Endothelial cell of umbilical vein (primary cell): ENCODE results near the gene APRT. TPM values are rescaled to one million over a fixed set of nuclear protein-coding genes. Genes with fewer than 3 reads are reported as not detected.

Source experiments
- BruUV-seq: library from RNA; stranded (reverse); fragments of 400-500 nt; replicated peaks from 2 replicates; lab custom pipeline; 2021; lab: Mats Ljungman, UMichigan
- CTCF ChIA-PET: fragments of 300-600, 350-600 bp; sonication (Branson Sonifier 250); formaldehyde crosslinking; loops from one replicate; lab custom pipeline; 2021; ENCODE audit warnings: antibody characterized with exemption, inconsistent platforms; lab: Charles Lee
- POLR2A ChIA-PET: fragments of 300-600, 350-600 bp; sonication (Branson Sonifier 250); formaldehyde crosslinking; loops from one replicate; lab custom pipeline; 2021; ENCODE audit warnings: antibody characterized with exemption, inconsistent platforms; lab: Charles Lee
- DNase-seq: peaks from one replicate; pipeline ENCODE4 v3.0.0-alpha.2; 2011; ENCODE audit warnings: low read depth, low spot score
- FAIRE-seq: peaks from 2 replicates; lab custom pipeline; 2011; peaks lifted over from hg19 to GRCh38; lab: Jason Lieb, UNC
- H2AFZ ChIP-seq: 2 replicates; pipeline ENCODE4 v1.6.0; 2012; ENCODE audit warnings: low read depth, low read length, control low read depth, inconsistent platforms
- H3K27ac ChIP-seq: 2 replicates; pipeline ENCODE4 v1.5.1; 2011; ENCODE audit warnings: low read depth, mild to moderate bottlenecking, control low read depth, low read length, moderate library complexity; ENCODE audit not compliant: insufficient read depth
- H3K27me3 ChIP-seq, 2 experiments: 2 replicates each; pipeline versions ENCODE4 v1.6.0 to v1.6.1; 2011; ENCODE audit warnings: low read length in 2 of 2, mixed read lengths in 1 of 2; ENCODE audit not compliant: control insufficient read depth in 2 of 2, insufficient read depth in 2 of 2
- H3K36me3 ChIP-seq, 2 experiments: 2 replicates in 1 of 2; 3 replicates in 1 of 2; pipeline ENCODE4 v1.5.1; 2011; ENCODE audit warnings: low read length in 2 of 2, mild to moderate bottlenecking in 1 of 2, moderate library complexity in 1 of 2; ENCODE audit not compliant: control insufficient read depth in 2 of 2, insufficient read depth in 2 of 2; ENCODE audit errors: extremely low read depth in 1 of 2
- H3K4me1 ChIP-seq: 3 replicates; pipeline ENCODE4 v1.5.1; 2011; ENCODE audit warnings: mild to moderate bottlenecking, low read length; ENCODE audit not compliant: control insufficient read depth, insufficient read depth; ENCODE audit errors: extremely low read depth
- H3K4me2 ChIP-seq: 2 replicates; pipeline ENCODE4 v1.6.1; 2011; ENCODE audit warnings: low read length, control low read depth, mixed read lengths; ENCODE audit not compliant: insufficient read depth
- H3K4me3 ChIP-seq, 3 experiments: fragments of 200-600 bp in 1 of 3; sonication (generic), shearing (Covaris generic) in 1 of 3; replicated peaks in 1 of 3; 2 replicates each; pipeline ENCODE4 v1.5.1; 2011 to 2016; ENCODE audit warnings: control low read depth in 3 of 3, low read length in 3 of 3, mild to moderate bottlenecking in 2 of 3, inconsistent platforms in 1 of 3, low read depth in 1 of 3, moderate library complexity in 1 of 3; ENCODE audit not compliant: insufficient read depth in 1 of 3
- H3K79me2 ChIP-seq: 2 replicates; pipeline ENCODE4 v1.6.0; 2012; ENCODE audit warnings: low read length, inconsistent platforms; ENCODE audit not compliant: control insufficient read depth, insufficient read depth
- H3K9ac ChIP-seq: replicated peaks from 2 replicates; pipeline ENCODE3; 2011; ENCODE audit warnings: low read length, control low read depth; ENCODE audit not compliant: insufficient read depth; ENCODE audit errors: extremely low read depth
- H3K9me1 ChIP-seq: replicated peaks from 3 replicates; pipeline ENCODE4 v1.6.0; 2011; ENCODE audit warnings: mild to moderate bottlenecking, low read length; ENCODE audit not compliant: control insufficient read depth, insufficient read depth; ENCODE audit errors: extremely low read depth
- H3K9me3 ChIP-seq: replicated peaks from 2 replicates; pipeline ENCODE4 v1.5.1; 2012; ENCODE audit warnings: low read length, inconsistent platforms; ENCODE audit not compliant: control insufficient read depth, insufficient read depth
- H4K20me1 ChIP-seq: replicated peaks from 2 replicates; pipeline ENCODE3; 2011; ENCODE audit warnings: mild to moderate bottlenecking, low read length; ENCODE audit not compliant: control insufficient read depth, insufficient read depth; ENCODE audit errors: extremely low read depth
- EZH2 ChIP-seq: IDR thresholded peaks from 2 replicates; pipeline ENCODE4 v1.6.1; 2012; ENCODE audit warnings: borderline replicate concordance, low read depth, mild to moderate bottlenecking, moderate library complexity, low read length, inconsistent platforms; ENCODE audit not compliant: severe bottlenecking
- FOS ChIP-seq: IDR thresholded peaks from 2 replicates; pipeline ENCODE4 v1.6.1; 2011; ENCODE audit warnings: mild to moderate bottlenecking, low read length, moderate library complexity, borderline replicate concordance; ENCODE audit not compliant: insufficient read depth
- GATA2 ChIP-seq: IDR thresholded peaks from 2 replicates; pipeline ENCODE4 v1.7.0; 2011; ENCODE audit warnings: low read depth, mild to moderate bottlenecking, moderate library complexity, mixed read lengths, low read length; ENCODE audit not compliant: insufficient read length, insufficient read depth
- JUN ChIP-seq: IDR thresholded peaks from 2 replicates; pipeline ENCODE4 v1.6.1; 2011; ENCODE audit warnings: borderline replicate concordance, low read depth; ENCODE audit not compliant: insufficient read length, insufficient read depth
- MAX ChIP-seq: IDR thresholded peaks from 2 replicates; pipeline ENCODE4 v1.6.1; 2011; ENCODE audit not compliant: insufficient read depth, insufficient read length
- MYC ChIP-seq: IDR thresholded peaks from one replicate; pipeline ENCODE4 v1.6.1; 2011; ENCODE audit warnings: mild to moderate bottlenecking, low read depth, low read length
- POLR2A ChIP-seq: IDR thresholded peaks from 2 replicates; pipeline ENCODE4 v1.6.1; 2012; ENCODE audit warnings: low read depth, mild to moderate bottlenecking, control low read depth, low read length
- POLR2AphosphoS5 ChIP-seq: IDR thresholded peaks from 2 replicates; pipeline ENCODE4 v1.6.1; 2012; ENCODE audit warnings: low read depth, mild to moderate bottlenecking, control low read depth, low read length, moderate library complexity; ENCODE audit not compliant: insufficient read depth
- dilution Hi-C: fragments of 300-500 bp; cut with MboI; formaldehyde crosslinking; loops from one replicate; pipeline ENCODE4 v1.15.0; 2019; ENCODE audit warnings: low sequenced_read_pairs; ENCODE audit not compliant: extremely low pct_ligation_motif_present
- intact Hi-C: fragments of 100-400 bp; cut with micrococcal nuclease; formaldehyde crosslinking; loops from one replicate; pipeline ENCODE4 v1.10.0; 2022
- polyA plus RNA-seq, 4 experiments: library from polyadenylated mRNA; depleted of rRNA in 3 of 4; stranded (reverse) in 3 of 4; unstranded in 1 of 4; fragments of >200 nt; gene quantifications; 2 replicates each; pipeline versions ENCODE4 v1.2.1 to v1.2.3, GENCODE V29; 2011 to 2012; ENCODE audit warnings: missing spikeins in 1 of 4
- total RNA-seq: library from RNA; stranded (reverse); gene quantifications from 2 replicates; pipeline ENCODE4 v1.2.3, GENCODE V29; 2021
- TF ChIP-seq, protein P1 (sequence below), 2 donors: IDR thresholded peaks; 1 replicate in 1 of 2; 2 replicates in 1 of 2; pipeline ENCODE4 v1.5.1; 2011; ENCODE audit warnings: low read length in 2 of 2, mild to moderate bottlenecking in 2 of 2, moderate library complexity in 2 of 2, control low read depth in 1 of 2, inconsistent platforms in 1 of 2, low read depth in 1 of 2; ENCODE audit not compliant: insufficient read depth in 1 of 2; ENCODE audit errors: extremely low read depth in 1 of 2

The APRT gene
- total and polyA plus RNA-seq, 2 donors (not counting 3 experiments of a cell fraction or from before 2014, with no cell fraction given): 143 to 152 TPM

DNA sequence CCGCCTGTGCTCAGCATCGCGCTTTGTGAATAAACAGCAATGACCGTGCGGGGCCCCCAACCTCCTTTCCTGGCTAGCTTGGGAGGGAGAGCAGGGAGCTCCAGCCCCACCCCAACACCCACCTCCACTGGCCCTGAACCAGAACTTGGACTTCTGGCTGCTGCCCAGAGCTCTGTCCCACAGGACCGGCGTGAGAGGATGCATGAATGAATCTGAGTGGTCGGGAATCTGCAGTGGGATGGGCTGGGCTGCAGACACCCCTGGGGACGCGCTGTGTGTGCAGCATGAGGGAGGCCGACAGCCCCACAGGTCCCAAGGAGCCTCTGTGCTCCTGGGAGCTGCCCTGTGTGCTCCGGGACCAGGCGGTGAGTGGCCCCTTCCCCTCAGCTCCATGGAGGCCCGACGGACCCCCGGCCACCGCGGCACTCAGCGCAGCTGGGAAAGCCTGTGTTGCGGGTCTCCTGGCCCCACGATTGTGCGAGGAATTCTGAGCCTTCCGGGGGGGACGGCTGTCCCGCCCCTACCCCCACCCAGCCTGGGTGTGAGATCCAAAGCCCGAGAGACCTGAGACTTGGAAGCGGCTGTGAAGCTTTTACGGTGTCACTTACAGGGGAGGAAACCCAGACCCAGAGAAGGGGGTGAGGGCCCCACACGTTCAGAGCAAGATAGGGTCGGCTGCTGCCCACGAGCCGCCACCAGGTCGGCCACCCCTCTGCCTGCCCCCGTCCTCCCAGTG is 32.2 kb downstream of the APRT start:
- TF ChIP-seq POLR2A (no peak), MYC (no peak), POLR2AphosphoS5 (no peak), FOS (no peak), JUN (no peak), GATA2 (no peak), EZH2 (no peak), MAX (no peak)
- TF ChIP-seq, protein P1, sequence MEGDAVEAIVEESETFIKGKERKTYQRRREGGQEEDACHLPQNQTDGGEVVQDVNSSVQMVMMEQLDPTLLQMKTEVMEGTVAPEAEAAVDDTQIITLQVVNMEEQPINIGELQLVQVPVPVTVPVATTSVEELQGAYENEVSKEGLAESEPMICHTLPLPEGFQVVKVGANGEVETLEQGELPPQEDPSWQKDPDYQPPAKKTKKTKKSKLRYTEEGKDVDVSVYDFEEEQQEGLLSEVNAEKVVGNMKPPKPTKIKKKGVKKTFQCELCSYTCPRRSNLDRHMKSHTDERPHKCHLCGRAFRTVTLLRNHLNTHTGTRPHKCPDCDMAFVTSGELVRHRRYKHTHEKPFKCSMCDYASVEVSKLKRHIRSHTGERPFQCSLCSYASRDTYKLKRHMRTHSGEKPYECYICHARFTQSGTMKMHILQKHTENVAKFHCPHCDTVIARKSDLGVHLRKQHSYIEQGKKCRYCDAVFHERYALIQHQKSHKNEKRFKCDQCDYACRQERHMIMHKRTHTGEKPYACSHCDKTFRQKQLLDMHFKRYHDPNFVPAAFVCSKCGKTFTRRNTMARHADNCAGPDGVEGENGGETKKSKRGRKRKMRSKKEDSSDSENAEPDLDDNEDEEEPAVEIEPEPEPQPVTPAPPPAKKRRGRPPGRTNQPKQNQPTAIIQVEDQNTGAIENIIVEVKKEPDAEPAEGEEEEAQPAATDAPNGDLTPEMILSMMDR (IDR thresholded peaks at IDR 0.05; ENCODE audit: extremely low read depth in 1 of 2, insufficient read depth in 1 of 2, low read depth in 1 of 2, low read length in 2 of 2): no peak
- Histone ChIP-seq H3K4me3 (no peak overlapping the region), H3K36me3 (peaks cover 0 to 3% of the 10 kb centered on the region in 2 experiments), H4K20me1 (no peaks in the 10 kb centered on the region), H2AFZ (no peak overlapping the region), H3K27ac (no peak overlapping the region), H3K9ac (no peak overlapping the region), H3K4me2 (no peak overlapping the region), H3K9me1 (no peaks in the 10 kb centered on the region), H3K9me3 (no peaks in the 10 kb centered on the region), H3K4me1 (peaks cover 27% of the 10 kb centered on the region), H3K27me3 (no peaks in the 10 kb centered on the region), H3K79me2 (peaks cover 98% of the 10 kb centered on the region)
- ChIA-PET POLR2A (no interaction called here), CTCF (interaction anchor here (1.1 to 8.2 kb wide), 3 partner anchors 12 to 42 kb away, joined by 3 to 165 read pairs (median 8); no protein-coding TSS in a partner anchor)
- FAIRE-seq (no peak), DNase-seq (no peak)
- intact Hi-C loops (no loop called here), dilution Hi-C loops (no loop called here)
- BruUV-seq: no TSS peak
